ENCODE results near the gene NUFIP2. TPM values are rescaled to one million over a fixed set of nuclear protein-coding genes. Genes with fewer than 3 reads are reported as not detected.
"Not testable (repeated sequence)": the region's sequence is repeated elsewhere in the genome, so short reads cannot be mapped to it uniquely, and the experiment has no call there.

Gene NUFIP2, protein sequence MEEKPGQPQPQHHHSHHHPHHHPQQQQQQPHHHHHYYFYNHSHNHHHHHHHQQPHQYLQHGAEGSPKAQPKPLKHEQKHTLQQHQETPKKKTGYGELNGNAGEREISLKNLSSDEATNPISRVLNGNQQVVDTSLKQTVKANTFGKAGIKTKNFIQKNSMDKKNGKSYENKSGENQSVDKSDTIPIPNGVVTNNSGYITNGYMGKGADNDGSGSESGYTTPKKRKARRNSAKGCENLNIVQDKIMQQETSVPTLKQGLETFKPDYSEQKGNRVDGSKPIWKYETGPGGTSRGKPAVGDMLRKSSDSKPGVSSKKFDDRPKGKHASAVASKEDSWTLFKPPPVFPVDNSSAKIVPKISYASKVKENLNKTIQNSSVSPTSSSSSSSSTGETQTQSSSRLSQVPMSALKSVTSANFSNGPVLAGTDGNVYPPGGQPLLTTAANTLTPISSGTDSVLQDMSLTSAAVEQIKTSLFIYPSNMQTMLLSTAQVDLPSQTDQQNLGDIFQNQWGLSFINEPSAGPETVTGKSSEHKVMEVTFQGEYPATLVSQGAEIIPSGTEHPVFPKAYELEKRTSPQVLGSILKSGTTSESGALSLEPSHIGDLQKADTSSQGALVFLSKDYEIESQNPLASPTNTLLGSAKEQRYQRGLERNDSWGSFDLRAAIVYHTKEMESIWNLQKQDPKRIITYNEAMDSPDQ
- total RNA-seq, result 69.8 and 78.5 TPM in 2 replicates

DNA sequence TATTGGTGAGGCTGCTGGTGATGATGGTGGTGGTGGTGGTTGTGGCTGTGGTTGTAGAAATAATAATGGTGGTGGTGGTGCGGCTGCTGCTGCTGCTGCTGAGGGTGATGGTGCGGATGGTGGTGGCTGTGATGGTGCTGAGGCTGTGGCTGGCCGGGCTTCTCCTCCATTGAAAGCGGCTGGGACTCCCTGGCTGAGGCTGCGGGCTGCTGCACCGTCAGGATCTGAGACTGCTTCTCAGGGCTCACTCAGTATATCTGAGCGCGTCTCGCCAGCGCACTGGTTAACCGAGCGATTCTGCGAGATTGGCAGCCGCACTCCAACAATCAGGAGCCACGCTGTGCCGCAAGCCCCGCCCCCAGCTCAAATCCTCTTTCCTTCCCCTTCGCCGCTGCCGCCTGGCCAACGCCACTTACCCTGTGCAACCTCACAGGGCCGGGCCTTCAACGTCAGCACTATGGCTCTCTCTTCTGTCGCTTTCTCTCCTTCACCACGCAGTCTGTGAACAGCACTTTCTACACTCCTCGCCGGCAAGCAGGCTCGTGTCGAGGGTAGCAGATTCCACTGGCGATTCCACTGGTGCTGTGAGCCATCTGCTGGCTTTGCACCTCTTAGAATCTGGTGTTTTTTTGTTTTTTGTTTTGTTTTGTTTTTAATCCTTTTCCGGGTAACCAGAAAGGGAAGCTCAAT is at the start of gene NUFIP2:
NUFIP2 (minus strand) TSS at position 259 of the 690 bp plus-strand sequence; CDS start at position 170, 89 bp downstream.
- intact Hi-C loops (cut with micrococcal nuclease), result loop anchor here (1.0 to 5.0 kb wide), 6 partner anchors 98 to 567 kb away; partner anchors contain the start of genes NEK8, TAOK1, TLCD1 and TP53I13

DNA sequence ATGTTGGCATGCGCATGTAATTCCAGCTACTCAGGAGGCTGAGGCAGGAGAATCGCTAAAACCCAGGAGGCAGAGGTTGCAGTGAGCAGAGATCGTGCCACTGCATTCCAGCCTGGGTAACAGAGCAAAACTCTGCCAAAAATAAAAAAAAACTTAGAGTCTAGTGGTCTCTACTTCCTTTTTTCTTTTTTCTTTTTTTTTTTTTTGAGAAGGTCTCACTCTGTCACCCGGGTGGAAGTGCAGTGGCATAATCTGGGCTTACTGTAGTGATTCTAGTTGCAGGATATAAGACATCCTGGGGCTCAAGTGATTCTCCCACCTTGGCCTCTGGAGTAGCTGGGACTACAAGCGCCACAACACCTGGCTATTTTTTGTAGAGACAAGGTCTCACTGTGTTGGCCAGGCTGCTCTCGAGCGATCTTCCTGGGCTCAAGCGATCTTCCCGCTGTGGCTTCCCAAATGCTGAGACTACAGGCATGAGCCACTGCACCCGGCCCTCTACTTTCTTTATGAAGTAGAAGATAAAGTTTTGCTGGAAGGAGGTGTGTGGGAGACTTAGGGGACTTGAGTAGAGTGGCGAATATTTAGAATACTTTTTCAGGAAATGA is 48.3 kb upstream of the NUFIP2 start:
- intact Hi-C loops (cut with micrococcal nuclease), result no loop called here

DNA sequence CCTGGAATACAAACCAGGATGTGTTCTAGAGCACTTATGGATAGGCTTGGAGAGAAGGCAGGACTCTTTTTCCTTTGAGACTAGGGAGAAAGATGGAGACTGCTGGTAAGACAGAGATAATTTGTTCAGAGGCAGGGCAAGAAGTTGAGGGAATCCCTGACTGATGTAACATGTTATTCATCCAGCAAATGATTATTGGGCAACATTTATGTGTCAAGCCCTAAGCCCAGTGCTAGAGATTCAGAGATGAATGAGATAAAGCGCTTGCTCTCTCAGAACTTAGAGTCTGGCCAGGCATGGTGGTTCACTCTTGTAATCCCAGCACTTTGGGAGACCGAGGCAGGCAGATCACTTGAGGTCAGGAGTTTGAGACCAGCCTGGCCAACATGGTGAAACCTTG is 47.8 kb upstream of the NUFIP2 start:
- intact Hi-C loops (cut with micrococcal nuclease), result no loop called here

DNA sequence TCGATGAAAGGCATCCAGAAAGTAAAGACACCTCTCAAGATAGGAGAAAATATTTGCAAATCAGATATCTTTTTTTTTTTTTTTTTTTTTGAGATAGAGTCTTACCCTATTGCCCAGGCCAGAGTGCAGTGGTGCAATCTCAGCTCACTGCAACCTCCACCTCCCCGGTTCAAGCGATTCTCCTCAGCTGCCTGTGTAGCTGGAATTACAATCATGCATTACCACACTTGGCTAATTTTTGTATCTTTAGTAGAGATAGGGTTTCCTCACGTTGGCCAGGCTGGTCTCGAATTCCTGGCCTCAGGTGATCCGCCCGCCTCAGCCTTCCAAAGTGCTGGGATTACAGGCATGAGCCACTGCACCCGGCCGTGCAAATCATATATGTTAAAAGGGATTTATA is 45.1 kb upstream of the NUFIP2 start:
- intact Hi-C loops (cut with micrococcal nuclease), result not testable (repeated sequence)

DNA sequence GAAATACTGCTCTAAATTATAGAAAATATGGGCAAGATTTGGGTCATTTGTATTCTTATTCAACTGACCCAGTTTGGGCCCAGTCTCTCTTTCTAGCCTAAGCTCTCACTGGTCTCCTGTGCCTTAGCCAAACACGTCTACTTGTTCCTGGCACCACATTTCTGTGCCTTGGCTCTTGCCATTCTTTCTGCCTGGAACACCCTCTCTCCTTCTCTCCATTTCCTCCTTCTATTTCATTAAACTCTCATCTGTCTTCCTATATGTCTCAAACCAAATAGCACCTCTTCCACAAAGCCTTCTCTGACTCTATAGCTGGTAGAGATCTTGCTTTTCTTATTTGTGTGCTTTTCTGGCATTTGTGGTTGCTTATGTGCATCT is 37.7 kb upstream of the NUFIP2 start:
- intact Hi-C loops (cut with micrococcal nuclease), result no loop called here

DNA sequence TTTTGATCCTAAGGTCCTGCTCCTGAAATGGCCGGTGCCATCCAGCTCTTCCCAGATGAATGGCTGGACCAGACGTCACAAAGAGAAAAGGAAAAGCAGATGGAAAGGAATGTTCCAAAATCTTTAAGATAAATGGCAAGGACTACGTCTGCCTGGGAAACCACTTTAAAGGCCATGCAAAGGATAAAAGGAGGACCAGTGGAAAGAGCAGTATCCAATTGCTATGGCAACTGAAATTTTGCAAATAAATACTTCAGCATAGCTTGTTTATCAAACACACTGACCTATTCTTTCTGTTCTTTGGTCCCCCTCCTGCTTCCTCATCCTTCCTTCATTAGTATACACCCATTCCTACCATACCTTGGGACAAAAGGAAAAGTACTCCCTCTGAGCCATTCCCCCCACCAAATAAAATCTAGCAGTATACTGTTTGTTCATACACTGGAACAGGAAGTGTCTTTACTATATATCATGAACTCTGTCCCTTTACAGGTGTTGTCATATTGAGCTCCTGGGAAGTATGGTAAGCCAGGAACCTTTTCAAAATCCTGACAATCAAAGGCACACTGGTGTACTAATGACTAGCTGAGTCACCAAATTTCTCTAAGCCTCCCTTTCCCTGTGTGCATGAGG is 37.2 kb upstream of the NUFIP2 start:
- intact Hi-C loops (cut with micrococcal nuclease), result no loop called here

DNA sequence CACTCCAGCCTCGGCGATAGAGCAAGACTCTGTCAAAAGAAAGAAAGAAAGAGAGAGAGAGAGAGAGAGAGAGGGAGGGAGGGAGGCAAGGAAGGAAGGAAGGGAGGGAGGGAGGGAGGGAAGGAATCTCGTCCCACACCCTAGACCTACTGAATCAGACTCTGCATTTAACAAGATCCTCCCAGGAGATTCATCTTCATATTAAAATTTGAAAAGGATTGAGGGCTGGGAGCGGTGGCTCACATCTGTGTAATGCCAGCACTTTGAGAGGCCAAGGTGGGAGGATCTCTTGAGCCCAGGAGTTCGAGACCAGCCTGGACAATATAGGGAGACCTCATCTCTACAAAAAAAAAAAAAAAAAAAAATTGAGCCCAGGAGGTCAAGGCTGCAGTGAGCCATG is 33.5 kb upstream of the NUFIP2 start:
- intact Hi-C loops (cut with micrococcal nuclease), result no loop called here

DNA sequence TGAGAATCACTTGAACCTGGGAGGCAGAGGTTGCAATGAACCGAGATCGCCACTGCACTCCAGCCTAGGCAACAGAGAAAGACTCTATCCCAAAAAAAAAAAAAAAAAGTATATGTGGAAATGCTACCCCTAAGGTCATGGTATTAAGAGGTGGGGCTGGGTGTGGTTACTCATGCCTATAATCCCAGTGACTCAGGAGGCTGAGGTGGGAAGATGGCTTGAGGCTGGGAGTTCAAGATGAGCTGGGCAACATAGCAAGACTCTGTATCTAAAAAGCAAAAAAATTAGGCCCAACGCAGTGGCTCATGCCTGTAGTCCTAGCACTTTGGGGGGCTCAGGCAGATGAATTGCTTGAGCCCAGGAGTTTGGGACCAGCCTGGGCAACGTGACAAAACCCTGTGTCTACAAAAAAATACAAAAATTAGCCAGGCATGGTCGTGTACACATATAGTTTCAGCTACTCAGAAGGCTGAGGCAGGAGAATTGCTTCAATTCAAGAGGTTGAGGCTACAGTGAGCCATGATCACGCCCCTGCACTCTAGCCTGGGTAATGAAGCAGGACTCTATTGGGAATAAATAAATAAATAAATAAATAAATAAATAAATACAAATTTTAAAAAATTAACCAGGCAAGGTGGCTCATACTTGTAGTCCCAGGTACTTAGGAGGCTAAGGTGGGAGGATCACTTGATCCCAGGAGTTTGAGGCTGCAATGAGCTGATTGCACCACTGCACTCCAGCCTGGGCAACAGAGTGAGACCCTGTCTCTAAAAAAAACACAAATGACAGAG is 32.3 kb upstream of the NUFIP2 start:
- intact Hi-C loops (cut with micrococcal nuclease), result no loop called here

DNA sequence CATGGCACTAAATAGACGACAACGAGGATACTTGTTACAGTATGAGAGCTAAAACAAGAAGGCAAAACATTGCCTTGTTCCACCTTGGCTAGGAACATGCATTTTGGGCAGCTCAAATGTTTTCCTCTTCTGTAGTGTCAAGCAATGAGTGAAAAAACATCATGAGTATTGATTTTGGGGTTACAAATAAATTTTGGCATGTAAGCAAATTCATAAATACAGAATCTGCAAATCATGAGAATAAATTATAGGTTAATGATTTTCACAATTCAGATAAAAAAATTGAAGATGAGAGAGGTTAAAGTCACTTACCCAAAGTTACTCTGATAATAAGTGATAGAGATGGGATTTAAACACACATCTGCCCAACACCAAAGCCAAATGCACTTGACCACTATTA is 28.4 kb upstream of the NUFIP2 start:
- intact Hi-C loops (cut with micrococcal nuclease), result no loop called here

DNA sequence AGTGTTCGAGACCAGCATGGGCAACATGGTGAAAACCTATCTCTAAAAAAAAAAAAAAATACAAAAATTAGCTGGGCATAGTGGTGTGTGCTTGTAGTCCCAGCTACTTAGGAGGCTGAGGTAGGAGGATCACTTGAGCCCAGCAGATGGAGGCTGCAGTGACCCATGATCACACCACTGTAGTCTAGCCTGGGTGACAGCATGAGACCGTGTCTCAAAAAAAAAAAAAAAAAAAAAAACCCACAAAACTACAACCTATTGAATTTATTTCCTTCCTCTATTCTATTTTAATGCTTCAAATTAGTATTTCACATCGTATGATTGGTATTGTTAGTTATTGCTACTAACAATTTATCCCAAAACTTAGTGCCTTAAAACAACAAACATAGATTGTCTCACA is 9.4 kb upstream of the NUFIP2 start:
- intact Hi-C loops (cut with micrococcal nuclease), result no loop called here

DNA sequence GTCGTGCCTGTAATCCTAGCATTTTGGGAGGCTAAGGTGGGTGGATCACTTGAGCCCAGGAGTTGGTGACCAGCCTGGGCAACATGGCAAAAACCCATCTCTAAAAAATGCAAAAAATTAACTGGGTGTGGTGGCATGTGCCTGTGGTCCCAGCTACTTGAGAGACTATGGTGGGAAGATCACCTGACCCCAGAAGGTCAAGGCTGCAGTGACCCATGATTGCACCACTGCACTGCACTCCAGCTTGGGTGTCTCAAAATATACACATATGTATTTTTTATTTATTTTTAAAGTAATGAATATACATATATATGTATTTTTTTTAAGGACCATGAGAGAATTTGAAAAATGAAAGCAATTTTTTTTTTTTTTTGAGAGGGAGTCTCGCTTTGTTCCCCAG is 5.1 kb upstream of the NUFIP2 start:
- intact Hi-C loops (cut with micrococcal nuclease), result no loop called here

DNA sequence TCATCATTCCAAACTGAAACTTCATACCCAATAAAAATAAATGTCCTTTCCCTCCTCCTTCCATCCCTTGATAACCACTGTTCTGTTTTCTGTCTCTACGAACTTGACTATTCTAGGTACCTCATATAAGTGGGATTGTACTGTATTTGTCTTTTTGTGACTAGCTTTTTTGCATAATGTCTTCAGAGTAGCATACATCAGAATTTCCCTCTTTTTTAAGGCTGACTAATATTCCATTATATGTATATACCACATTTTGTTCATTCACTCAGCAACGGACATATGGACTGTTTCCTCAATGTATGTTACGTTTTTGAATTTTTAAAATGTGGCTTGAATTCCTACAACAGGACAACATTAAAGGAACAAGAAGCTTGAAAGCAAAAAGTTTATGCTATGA is 1.5 kb upstream of the NUFIP2 start:
- intact Hi-C loops (cut with micrococcal nuclease), result loop anchor here (2.0 kb wide), 3 partner anchors 147 to 273 kb away; partner anchors contain the start of gene TP53I13

DNA sequence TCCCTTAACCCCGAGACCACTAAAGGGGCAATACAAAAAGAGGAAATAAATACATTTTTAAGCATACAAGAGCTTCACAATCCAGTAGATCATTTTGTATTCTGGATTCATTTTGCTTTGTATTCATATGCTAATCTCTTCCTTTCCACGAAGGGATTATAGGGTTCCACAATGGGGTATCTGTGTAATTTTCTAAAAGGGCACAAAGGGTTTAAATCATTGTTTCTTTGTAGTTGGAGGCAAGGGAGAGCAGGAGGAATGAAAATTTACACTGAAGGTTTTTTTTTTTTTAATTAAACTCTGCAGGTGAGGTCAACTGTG is 592 bp upstream of the NUFIP2 start:
- intact Hi-C loops (cut with micrococcal nuclease), result loop anchor here (1.0 to 5.0 kb wide), 6 partner anchors 98 to 567 kb away; partner anchors contain the start of genes NEK8, TAOK1, TLCD1 and TP53I13

DNA sequence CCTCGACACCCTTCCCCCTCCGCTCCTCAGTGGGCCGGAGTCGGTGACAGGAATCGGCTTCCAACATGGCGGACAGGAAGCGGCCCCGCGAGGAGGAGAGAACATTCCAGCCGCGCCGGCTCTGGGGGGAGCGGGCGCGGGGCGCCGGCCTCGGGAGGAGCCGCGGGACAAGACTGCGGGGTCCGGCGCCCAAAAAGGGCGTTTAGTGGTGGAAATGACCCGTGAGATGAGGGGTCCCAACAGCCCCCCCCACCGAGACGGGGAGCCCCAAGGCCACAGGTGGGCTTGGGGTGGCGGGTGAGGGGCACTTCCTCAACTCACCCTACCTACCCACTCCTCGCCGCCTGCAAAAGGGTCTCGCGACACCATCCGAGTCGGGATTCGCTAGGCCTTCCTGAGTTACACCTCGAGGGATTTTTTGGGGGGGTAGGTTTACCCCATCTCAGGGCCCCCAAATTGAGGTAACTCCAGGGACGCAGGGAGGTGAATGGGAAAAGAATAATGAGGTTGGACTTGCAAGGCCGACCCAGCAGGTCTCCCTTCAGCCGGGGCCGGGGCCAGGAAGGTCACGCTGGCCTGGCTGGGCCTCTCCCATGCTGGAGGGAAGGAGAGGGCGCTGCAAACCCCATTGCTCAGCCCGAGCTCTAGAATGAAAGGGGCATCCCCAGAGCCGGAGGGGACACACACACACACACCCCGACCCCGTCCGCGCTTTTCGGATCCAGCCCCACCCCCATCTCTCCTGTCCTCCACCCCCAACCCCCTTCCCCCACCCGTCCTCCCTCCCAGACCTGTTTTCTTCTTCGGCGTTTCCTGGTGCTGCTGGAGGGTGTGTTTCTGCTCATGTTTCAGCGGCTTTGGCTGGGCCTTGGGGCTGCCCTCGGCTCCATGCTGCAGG is 707 bp downstream of the NUFIP2 start:
- intact Hi-C loops (cut with micrococcal nuclease), result loop anchor here (5.0 kb wide), 2 partner anchors 99 to 566 kb away; partner anchors contain the start of genes NEK8, TAOK1 and TLCD1

DNA sequence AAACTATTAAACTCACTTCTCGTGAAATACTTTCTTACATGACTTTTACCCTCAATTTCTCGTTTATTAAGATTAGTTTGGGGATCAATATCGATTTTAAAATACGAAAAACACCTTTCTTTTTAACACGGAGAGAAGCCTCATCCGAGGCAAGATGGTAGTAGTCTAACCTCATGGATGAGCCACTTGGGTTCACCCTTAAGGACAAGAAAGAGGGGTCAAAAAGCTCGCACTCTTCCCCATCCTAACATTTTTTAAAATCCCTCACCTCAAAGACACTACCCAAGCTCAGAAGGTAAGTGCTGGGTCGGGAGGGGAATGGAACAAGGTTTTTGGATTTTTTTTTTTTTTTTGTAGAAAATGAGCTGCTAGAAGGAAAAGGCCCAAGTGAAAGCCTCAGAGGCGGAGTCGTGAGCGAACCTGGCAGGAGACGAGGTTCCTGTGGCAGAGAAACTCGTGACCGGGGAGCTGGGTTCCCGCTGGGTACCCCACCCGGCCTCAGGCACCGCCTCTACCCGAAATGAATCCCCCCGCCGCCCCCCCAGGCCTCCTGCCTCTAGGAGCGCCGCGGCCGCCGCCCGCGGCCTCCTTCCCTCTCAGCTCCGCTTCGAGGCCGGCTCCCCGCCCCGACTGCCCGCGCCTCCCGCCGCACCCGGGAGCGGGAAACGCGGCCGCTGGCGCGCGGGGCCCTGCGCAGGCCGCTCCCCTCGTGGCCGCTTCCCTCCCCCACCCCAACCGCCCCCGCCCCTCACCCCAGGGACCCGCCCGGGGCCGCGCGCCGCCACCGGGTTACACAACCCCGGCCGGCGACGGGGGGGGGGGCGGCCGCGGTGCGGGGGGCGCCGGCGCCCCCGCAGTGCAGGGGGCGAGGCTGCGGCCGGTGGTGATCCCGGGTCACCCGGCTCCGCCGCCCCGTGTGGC is 1.6 kb downstream of the NUFIP2 start:
- intact Hi-C loops (cut with micrococcal nuclease), result loop anchor here (5.0 kb wide), 2 partner anchors 100 to 565 kb away; partner anchors contain the start of genes NEK8, TAOK1 and TLCD1

DNA sequence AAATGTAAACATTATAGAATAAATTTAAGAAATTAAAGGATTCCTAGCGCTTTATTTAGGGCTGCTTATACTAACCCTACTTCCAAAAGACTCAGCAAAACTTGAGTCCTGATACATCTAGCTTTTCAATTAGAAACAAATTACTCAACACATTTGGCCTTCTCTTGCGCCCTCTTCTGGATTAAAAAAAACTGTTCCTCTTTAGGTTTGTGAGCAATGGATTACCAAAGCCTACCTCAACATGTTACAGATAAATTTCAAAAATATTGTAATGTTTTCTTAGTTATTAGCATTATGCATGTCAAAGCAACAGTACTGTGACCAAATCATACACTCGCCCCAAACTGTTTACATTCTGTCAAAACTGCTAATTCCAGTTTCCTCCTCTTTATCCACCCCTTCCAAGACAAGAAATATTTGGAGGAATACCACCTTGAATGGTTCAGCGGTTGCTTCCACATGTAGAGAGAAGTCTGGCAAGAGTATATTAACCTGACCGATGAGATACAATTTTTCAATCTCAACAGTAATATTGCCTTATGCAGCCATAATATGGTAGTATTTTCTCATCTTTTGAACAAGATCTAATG is 2.7 kb downstream of the NUFIP2 start:
- intact Hi-C loops (cut with micrococcal nuclease), result loop anchor here (2.0 to 5.0 kb wide), 3 partner anchors 38 to 564 kb away; partner anchors contain the start of genes NEK8, TAOK1 and TLCD1

DNA sequence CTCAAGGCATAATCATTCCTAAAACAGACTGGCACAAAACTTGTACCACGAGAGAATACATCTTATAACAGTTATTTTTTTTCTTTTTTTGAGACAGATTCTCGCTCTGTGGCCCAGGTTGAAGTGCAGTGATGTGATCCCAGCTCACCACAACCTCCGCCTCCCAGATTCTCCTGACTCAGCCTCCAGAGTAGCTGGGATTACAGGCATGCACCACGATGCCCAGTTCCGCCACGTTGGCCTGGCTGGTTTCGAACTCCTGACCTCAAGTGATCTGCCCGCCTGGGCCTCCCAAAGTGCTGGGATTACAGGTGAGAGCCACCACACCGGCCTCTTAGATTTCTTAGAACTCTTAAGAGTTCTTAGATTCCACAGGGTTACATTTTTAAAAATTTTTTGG is 4.1 kb downstream of the NUFIP2 start:
- intact Hi-C loops (cut with micrococcal nuclease), result loop anchor here (2.0 to 5.0 kb wide), 4 partner anchors 15 to 563 kb away; partner anchors contain the start of genes NEK8, TAOK1 and TLCD1
